Stimulated activated CD4-positive, alpha-beta T cell treated with anti-CD3 and anti-CD28 coated beads, TNF-alpha, amount 100 ng/mL, for 4 hours (primary cell): ENCODE results near the gene ROR1.
"Not testable (repeated sequence)": the region's sequence is repeated elsewhere in the genome, so short reads cannot be mapped to it uniquely, and the experiment has no call there.

Experiments
- DNase-seq, 3 experiments: peaks; one replicate each; pipeline ENCODE4 v3.0.0-alpha.2; 2020; ENCODE audit warnings: low read depth in 3 of 3

Gene ROR1

GRCh38 chr1:64098846-64099582 is 325.2 kb downstream of the ROR1 start:
- no peak for DNase-seq

- DNase-seq, result no peak
Observed at GRCh38 chr1:64100791-64101190, 327.0 kb downstream of the ROR1 start.

GRCh38 chr1:64104585-64104984 is 330.8 kb downstream of the ROR1 start:
- not testable (repeated sequence) for DNase-seq

- DNase-seq, result no peak
Observed at GRCh38 chr1:64107118-64107519, 333.3 kb downstream of the ROR1 start.

GRCh38 chr1:64107632-64108031 is 333.8 kb downstream of the ROR1 start:
- no peak for DNase-seq

- DNase-seq, result no peak
Observed at GRCh38 chr1:64110924-64111777, 337.3 kb downstream of the ROR1 start.

GRCh38 chr1:64111787-64112186 is 338.0 kb downstream of the ROR1 start:
- no peak for DNase-seq

GRCh38 chr1:64112281-64112680 is 338.5 kb downstream of the ROR1 start:
- DNase-seq, result no peak

- DNase-seq, result no peak
Observed at GRCh38 chr1:64114012-64114525, 340.3 kb downstream of the ROR1 start.

GRCh38 chr1:64116537-64116936 is 342.7 kb downstream of the ROR1 start:
- DNase-seq, result no peak

- no peak for DNase-seq
Observed at GRCh38 chr1:64117492-64117891, 343.7 kb downstream of the ROR1 start.

GRCh38 chr1:64121766-64122385 is 348.1 kb downstream of the ROR1 start:
- DNase-seq, result no peak

- DNase-seq, result no peak
Observed at GRCh38 chr1:64122588-64122987, 348.8 kb downstream of the ROR1 start.

GRCh38 chr1:64124704-64125440 is 351.1 kb downstream of the ROR1 start:
- DNase-seq, result no peak

- DNase-seq, result no peak
Observed at GRCh38 chr1:64126581-64126980, 352.8 kb downstream of the ROR1 start.

- no peak for DNase-seq
Observed at GRCh38 chr1:64127297-64127696, 353.5 kb downstream of the ROR1 start.

GRCh38 chr1:64129701-64130100 is 355.9 kb downstream of the ROR1 start:
- DNase-seq, result no peak

- DNase-seq, result no peak
Observed at GRCh38 chr1:64131155-64131554, 357.3 kb downstream of the ROR1 start.

GRCh38 chr1:64133036-64133435 is 359.2 kb downstream of the ROR1 start:
- no peak for DNase-seq

- DNase-seq, result no peak
Observed at GRCh38 chr1:64135462-64136223, 361.8 kb downstream of the ROR1 start.

GRCh38 chr1:64136296-64136695 is 362.5 kb downstream of the ROR1 start:
- DNase-seq, result no peak
